Left cardiac atrium (tissue), 4 donors: ENCODE data around the gene SPATA6L. TPM values are rescaled to one million over a fixed set of nuclear protein-coding genes. Genes with fewer than 3 reads are reported as not detected.
A peak's percentile ranks its signal among the peaks of the same experiment; 100 is the strongest.
"Not testable (repeated sequence)": the region's sequence is repeated elsewhere in the genome, so short reads cannot be mapped to it uniquely, and the experiment has no call there.

Source experiments
- ATAC-seq, 2 donors: fragments of 200-7000 bp; cut with Tn5 transposase; one replicate each; pipeline ENCODE4 v1.9.1; 2020; ENCODE audit warnings: mild to moderate bottlenecking in 2 of 2, moderate library complexity in 2 of 2
- DNase-seq: peaks from one replicate; pipeline ENCODE4 v3.0.0-alpha.2; 2020
- intact Hi-C, 2 donors: fragments of 100-400 bp; cut with DNase I; formaldehyde crosslinking; loops; one replicate each; pipeline versions ENCODE4 v1.14.1 to v1.15.1; 2022 to 2023
- total RNA-seq, 2 donors: library from RNA; stranded (reverse); fragmentation: NEBNext Ultra II Directional; extraction: Animal tissue kit (Norgen Biotek cat#: 25700); gene quantifications; one replicate each; pipeline ENCODE4 v1.2.1, GENCODE V29; 2021
- donor health status: DM: no; HTN: yes; CAD: no.
- donor health status: DM: no; HTN: yes; CAD: no; lungs with severe emphysema.
- donor health status: DM: yes; HTN: yes; CAD: no.
- donor health status: Dilated cardiomyopathy.

SPATA6L gene
- total RNA-seq, 2 donors from 2014 or later, result 0.56 to 1.3 TPM

- peak; percentile 99 for ATAC-seq
- intact Hi-C loops, result loop anchor here in 1 of 2 donors (5.0 kb wide), 1 partner anchor 63 kb away; the partner anchor contains the start of gene AK3
- peak; percentile 98 for DNase-seq
Measured at GRCh38 chr9:4679268-4680172, 13.2 kb upstream of the SPATA6L start, which contains the start of gene CDC37L1. CDC37L1 (plus strand) TSS chr9:4679569; CDS start chr9:4679768, 199 bp downstream.

- ATAC-seq, result peak; percentile 16 to 19
- DNase-seq, result no peak
- intact Hi-C loops, result no loop called here
Measured at GRCh38 chr9:4678679-4679267, 12.5 kb upstream of the SPATA6L start.

- no peak for ATAC-seq
- DNase-seq, result no peak
- intact Hi-C loops, result no loop called here
Measured at GRCh38 chr9:4677392-4677791, 11.1 kb upstream of the SPATA6L start.

GRCh38 chr9:4674783-4675182, 8.5 kb upstream of the SPATA6L start:
- intact Hi-C loops, result no loop called here
- ATAC-seq, result no peak
- DNase-seq, result no peak

- ATAC-seq, result no peak
- intact Hi-C loops, result no loop called here
- no peak for DNase-seq
Measured at GRCh38 chr9:4671737-4672136, 5.5 kb upstream of the SPATA6L start.

- no peak for ATAC-seq
- intact Hi-C loops, result no loop called here
- no peak for DNase-seq
Measured at GRCh38 chr9:4670591-4670990, 4.3 kb upstream of the SPATA6L start.

GRCh38 chr9:4669890-4670289, 3.6 kb upstream of the SPATA6L start:
- ATAC-seq, result no peak
- no peak for DNase-seq
- intact Hi-C loops, result no loop called here

- ATAC-seq (no peak), DNase-seq (no peak)
- intact Hi-C loops, result no loop called here
Measured at GRCh38 chr9:4668604-4669003, 2.3 kb upstream of the SPATA6L start.

GRCh38 chr9:4667681-4668080, 1.4 kb upstream of the SPATA6L start:
- intact Hi-C loops, result no loop called here
- DNase-seq (no peak), ATAC-seq (no peak)

- intact Hi-C loops, result no loop called here
- no peak for ATAC-seq
- DNase-seq, result no peak
Measured at GRCh38 chr9:4665357-4665756, 923 bp downstream of the SPATA6L start.

- DNase-seq (no peak), ATAC-seq (no peak)
- intact Hi-C loops, result loop anchor here in 1 of 2 donors (5.0 kb wide), 1 partner anchor 133 kb away; no protein-coding TSS in a partner anchor
Measured at GRCh38 chr9:4663956-4664355, 2.3 kb downstream of the SPATA6L start.

GRCh38 chr9:4662989-4663792, 3.1 kb downstream of the SPATA6L start:
- DNase-seq, result no peak
- intact Hi-C loops, result loop anchor here in 1 of 2 donors (5.0 kb wide), 1 partner anchor 134 kb away; no protein-coding TSS in a partner anchor
- ATAC-seq, result no peak

GRCh38 chr9:4662108-4662988, 3.9 kb downstream of the SPATA6L start, which contains the start of gene PLPP6:
PLPP6 (plus strand) TSS chr9:4662294; CDS start chr9:4662376, 82 bp downstream.
- intact Hi-C loops, result loop anchor here in 1 of 2 donors (5.0 kb wide), 1 partner anchor 135 kb away; no protein-coding TSS in a partner anchor
- ATAC-seq (peak; percentile 96), DNase-seq (peak; percentile 90)

GRCh38 chr9:4661611-4662010, 4.7 kb downstream of the SPATA6L start:
- DNase-seq, result no peak
- no peak for ATAC-seq
- intact Hi-C loops, result loop anchor here in 1 of 2 donors (5.0 kb wide), 1 partner anchor 136 kb away; no protein-coding TSS in a partner anchor

GRCh38 chr9:4661165-4661564, 5.1 kb downstream of the SPATA6L start:
- ATAC-seq, result peak in 1 of 2 donors; percentile 15
- intact Hi-C loops, result loop anchor here in 1 of 2 donors (5.0 kb wide), 1 partner anchor 136 kb away; no protein-coding TSS in a partner anchor
- no peak for DNase-seq

GRCh38 chr9:4660665-4661064, 5.6 kb downstream of the SPATA6L start:
- DNase-seq, ATAC-seq: not testable (repeated sequence)
- intact Hi-C loops, result loop anchor here in 1 of 2 donors (5.0 kb wide), 1 partner anchor 137 kb away; no protein-coding TSS in a partner anchor

GRCh38 chr9:4657426-4658159, 8.7 kb downstream of the SPATA6L start:
- DNase-seq (no peak), ATAC-seq (no peak)
- intact Hi-C loops, result no loop called here
